Liver (tissue), 9 donors: ENCODE measurements around the gene SNAI1. TPM values are rescaled to one million over a fixed set of nuclear protein-coding genes. Genes with fewer than 3 reads are reported as not detected.

ENCODE experiments used
- DNase-seq: peaks from one replicate; pipeline ENCODE4 v3.0.0-alpha.2; 2017; ENCODE audit warnings: low spot score
- H3K27ac ChIP-seq, 2 donors: one replicate each; pipeline ENCODE4 v1.7.0; 2013; ENCODE audit warnings: inconsistent platforms in 2 of 2, low read length in 2 of 2, control low read depth in 1 of 2, low read depth in 1 of 2, mild to moderate bottlenecking in 1 of 2
- H3K27me3 ChIP-seq, 4 donors: one replicate each; pipeline versions ENCODE4 v1.6.1 to v1.7.0; 2013; ENCODE audit warnings: low read length in 3 of 4, inconsistent platforms in 1 of 4, mild to moderate bottlenecking in 1 of 4, moderate library complexity in 1 of 4; ENCODE audit not compliant: control insufficient read depth in 4 of 4, insufficient read depth in 4 of 4
- H3K36me3 ChIP-seq, 4 donors: one replicate each; pipeline versions ENCODE4 v1.6.1 to v1.7.0; 2013; ENCODE audit warnings: low read length in 3 of 4, mild to moderate bottlenecking in 3 of 4, low read depth in 1 of 4, moderate library complexity in 1 of 4; ENCODE audit not compliant: control insufficient read depth in 4 of 4, insufficient read depth in 3 of 4
- H3K4me1 ChIP-seq, 4 donors: one replicate each; pipeline versions ENCODE4 v1.6.1 to v1.7.0; 2013; ENCODE audit warnings: low read length in 3 of 4, mild to moderate bottlenecking in 3 of 4, moderate library complexity in 1 of 4; ENCODE audit not compliant: control insufficient read depth in 4 of 4, insufficient read depth in 4 of 4
- H3K4me3 ChIP-seq, 3 donors: one replicate each; pipeline versions ENCODE4 v1.6.1 to v1.7.0; 2013; ENCODE audit warnings: low read length in 3 of 3, control low read depth in 1 of 3, low read depth in 1 of 3, mild to moderate bottlenecking in 1 of 3
- H3K9ac ChIP-seq, 2 donors: one replicate each; pipeline ENCODE4 v1.7.0; 2013; ENCODE audit warnings: low read length in 2 of 2, mild to moderate bottlenecking in 2 of 2, moderate library complexity in 2 of 2, control low read depth in 1 of 2, low read depth in 1 of 2
- H3K9me3 ChIP-seq, 4 donors: one replicate each; pipeline versions ENCODE4 v1.6.1 to v1.7.0; 2013; ENCODE audit warnings: low read length in 3 of 4; ENCODE audit not compliant: control insufficient read depth in 4 of 4
- FOXA2 ChIP-seq: IDR thresholded peaks from 2 replicates; pipeline ENCODE4 v1.6.1; 2016; ENCODE audit warnings: antibody characterized with exemption
- HNF4G ChIP-seq: IDR thresholded peaks from 2 replicates; pipeline ENCODE4 v1.6.1; 2016; ENCODE audit warnings: antibody characterized with exemption
- JUND ChIP-seq, 2 donors: IDR thresholded peaks; 2 replicates each; pipeline ENCODE4 v1.6.1; 2016; ENCODE audit warnings: antibody characterized with exemption in 2 of 2
- NR2F2 ChIP-seq: IDR thresholded peaks from 2 replicates; pipeline ENCODE4 v1.6.1; 2016; ENCODE audit warnings: antibody characterized with exemption
- RAD21 ChIP-seq, 2 donors: IDR thresholded peaks; 2 replicates each; pipeline ENCODE4 v1.6.1; 2016; ENCODE audit warnings: antibody characterized with exemption in 2 of 2, mild to moderate bottlenecking in 2 of 2
- WGBS: extraction: QIAGEN DNeasy Blood & Tissue Kit; methylation state at CpG from one replicate; pipeline ENCODE4 v1.1.7; 2013; 5-methylcytosine and 5-hydroxymethylcytosine counted together
- polyA plus RNA-seq, 2 donors: library from polyadenylated mRNA; stranded (reverse) in 1 of 2; unstranded in 1 of 2; fragments of 200-250 nt in 1 of 2; fragments of >200 nt in 1 of 2; fragmentation: Nextera tagmentation in 1 of 2; extraction: Ambion mirVana in 1 of 2; gene quantifications; one replicate each; pipeline versions ENCODE4 v1.2.1 to v1.2.3, GENCODE V29; 2013 to 2015
- total RNA-seq, 2 donors: library from RNA; depleted of rRNA; stranded (reverse); fragments of >200 nt; gene quantifications; one replicate each; pipeline ENCODE4 v1.2.3, GENCODE V29; 2014
- TF ChIP-seq, protein P1 (sequence below): IDR thresholded peaks from 2 replicates; pipeline ENCODE4 v1.6.1; 2016; ENCODE audit warnings: antibody characterized with exemption, mild to moderate bottlenecking
- TF ChIP-seq, protein P2 (sequence below): fragments of 150-350 bp; IDR thresholded peaks from 2 replicates; pipeline ENCODE4 v1.5.1; 2017; ENCODE audit warnings: improper control_type of control experiment, low read depth, low read length; ENCODE audit not compliant: missing input control
- TF ChIP-seq, protein P3 (sequence below): IDR thresholded peaks from 2 replicates; pipeline ENCODE4 v1.6.1; 2016; ENCODE audit warnings: antibody characterized with exemption
- TF ChIP-seq, protein P4 (sequence below): IDR thresholded peaks from 2 replicates; pipeline ENCODE4 v1.6.1; 2016; ENCODE audit warnings: antibody characterized with exemption
- donor health status: healthy.
- donor health status: healthy.
- donor health status: healthy.
- donor health status: healthy.
- donor health status: healthy.

The SNAI1 gene
- total and polyA plus RNA-seq, 4 donors: 0.28 to 3.4 (median 0.60) TPM

DNA sequence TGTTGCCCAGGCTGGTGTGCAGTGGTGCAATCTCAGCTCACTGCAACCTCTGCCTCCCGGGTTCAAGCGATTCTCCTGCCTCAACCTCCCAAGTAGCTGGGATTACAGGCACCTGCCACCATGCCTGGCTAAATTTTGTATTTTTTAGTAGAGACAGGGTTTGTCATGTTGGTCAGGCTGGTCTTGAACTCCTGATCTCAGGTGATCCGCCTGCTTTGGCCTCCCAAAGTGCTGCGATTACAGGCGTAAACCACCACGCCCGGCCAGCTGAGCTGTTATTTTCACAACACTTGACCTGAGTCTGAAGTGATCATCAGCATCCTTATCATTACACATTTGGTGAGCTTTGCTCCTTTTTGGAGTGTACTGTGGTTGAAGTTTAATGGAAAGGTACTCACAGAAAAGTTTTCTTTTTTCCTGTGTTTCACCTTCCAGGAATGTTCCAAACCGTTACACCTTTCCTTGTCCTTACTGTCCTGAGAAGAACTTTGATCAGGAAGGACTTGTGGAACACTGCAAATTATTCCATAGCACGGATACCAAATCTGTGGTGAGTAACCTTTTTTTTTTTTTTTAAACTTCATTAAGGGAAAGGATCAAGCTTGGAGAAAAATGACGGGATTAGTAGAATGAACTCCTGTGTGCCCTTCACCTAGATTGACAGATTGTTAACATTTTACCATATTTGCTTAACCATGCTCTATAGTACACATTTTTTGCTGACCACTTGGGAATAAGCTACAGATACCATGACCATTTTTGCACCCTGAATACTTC, 36.9 kb upstream of the SNAI1 start (continued):
- TF ChIP-seq, protein P1, sequence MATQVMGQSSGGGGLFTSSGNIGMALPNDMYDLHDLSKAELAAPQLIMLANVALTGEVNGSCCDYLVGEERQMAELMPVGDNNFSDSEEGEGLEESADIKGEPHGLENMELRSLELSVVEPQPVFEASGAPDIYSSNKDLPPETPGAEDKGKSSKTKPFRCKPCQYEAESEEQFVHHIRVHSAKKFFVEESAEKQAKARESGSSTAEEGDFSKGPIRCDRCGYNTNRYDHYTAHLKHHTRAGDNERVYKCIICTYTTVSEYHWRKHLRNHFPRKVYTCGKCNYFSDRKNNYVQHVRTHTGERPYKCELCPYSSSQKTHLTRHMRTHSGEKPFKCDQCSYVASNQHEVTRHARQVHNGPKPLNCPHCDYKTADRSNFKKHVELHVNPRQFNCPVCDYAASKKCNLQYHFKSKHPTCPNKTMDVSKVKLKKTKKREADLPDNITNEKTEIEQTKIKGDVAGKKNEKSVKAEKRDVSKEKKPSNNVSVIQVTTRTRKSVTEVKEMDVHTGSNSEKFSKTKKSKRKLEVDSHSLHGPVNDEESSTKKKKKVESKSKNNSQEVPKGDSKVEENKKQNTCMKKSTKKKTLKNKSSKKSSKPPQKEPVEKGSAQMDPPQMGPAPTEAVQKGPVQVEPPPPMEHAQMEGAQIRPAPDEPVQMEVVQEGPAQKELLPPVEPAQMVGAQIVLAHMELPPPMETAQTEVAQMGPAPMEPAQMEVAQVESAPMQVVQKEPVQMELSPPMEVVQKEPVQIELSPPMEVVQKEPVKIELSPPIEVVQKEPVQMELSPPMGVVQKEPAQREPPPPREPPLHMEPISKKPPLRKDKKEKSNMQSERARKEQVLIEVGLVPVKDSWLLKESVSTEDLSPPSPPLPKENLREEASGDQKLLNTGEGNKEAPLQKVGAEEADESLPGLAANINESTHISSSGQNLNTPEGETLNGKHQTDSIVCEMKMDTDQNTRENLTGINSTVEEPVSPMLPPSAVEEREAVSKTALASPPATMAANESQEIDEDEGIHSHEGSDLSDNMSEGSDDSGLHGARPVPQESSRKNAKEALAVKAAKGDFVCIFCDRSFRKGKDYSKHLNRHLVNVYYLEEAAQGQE: no peak

DNA sequence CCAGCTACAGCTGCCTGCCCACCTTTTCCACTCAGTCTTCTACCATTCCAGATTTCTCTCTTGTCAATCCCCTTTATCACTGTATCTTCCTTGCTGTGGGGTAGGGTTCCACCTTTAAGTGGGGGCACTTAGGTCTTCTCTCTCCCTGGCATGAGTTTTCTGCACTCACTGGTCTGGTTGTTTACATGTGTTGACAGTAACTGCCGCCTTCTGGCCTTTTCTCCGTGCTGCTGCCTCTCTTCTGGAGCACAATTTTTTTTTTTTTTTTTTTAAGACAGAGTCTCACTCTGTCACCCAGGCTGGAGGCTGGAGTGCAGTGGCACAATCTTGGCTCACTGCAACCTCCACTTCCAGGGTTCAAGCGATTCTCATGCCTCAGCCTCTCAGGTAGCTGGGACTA, 34.6 kb upstream of the SNAI1 start:
- DNase-seq: no peak
- Histone ChIP-seq H3K9ac (no peak overlapping the region), H3K27me3 (no peaks in the 10 kb centered on the region), H3K9me3 (no peaks in the 10 kb centered on the region), H3K4me1 (no peaks in the 10 kb centered on the region), H3K4me3 (no peak overlapping the region), H3K27ac (no peak overlapping the region), H3K36me3 (peaks cover 10 to 77% (median 59%) of the 10 kb centered on the region in 4 donors)
- 79% methylated on average over 3 of the region's 3 CpGs for WGBS
- TF ChIP-seq FOXA2 (no peak), NR2F2 (no peak), RAD21 (IDR thresholded peaks at IDR 0.05) (no peak), JUND (IDR thresholded peaks at IDR 0.05) (no peak)
- TF ChIP-seq, protein P2, sequence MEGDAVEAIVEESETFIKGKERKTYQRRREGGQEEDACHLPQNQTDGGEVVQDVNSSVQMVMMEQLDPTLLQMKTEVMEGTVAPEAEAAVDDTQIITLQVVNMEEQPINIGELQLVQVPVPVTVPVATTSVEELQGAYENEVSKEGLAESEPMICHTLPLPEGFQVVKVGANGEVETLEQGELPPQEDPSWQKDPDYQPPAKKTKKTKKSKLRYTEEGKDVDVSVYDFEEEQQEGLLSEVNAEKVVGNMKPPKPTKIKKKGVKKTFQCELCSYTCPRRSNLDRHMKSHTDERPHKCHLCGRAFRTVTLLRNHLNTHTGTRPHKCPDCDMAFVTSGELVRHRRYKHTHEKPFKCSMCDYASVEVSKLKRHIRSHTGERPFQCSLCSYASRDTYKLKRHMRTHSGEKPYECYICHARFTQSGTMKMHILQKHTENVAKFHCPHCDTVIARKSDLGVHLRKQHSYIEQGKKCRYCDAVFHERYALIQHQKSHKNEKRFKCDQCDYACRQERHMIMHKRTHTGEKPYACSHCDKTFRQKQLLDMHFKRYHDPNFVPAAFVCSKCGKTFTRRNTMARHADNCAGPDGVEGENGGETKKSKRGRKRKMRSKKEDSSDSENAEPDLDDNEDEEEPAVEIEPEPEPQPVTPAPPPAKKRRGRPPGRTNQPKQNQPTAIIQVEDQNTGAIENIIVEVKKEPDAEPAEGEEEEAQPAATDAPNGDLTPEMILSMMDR: no peak
- TF ChIP-seq, protein P3, sequence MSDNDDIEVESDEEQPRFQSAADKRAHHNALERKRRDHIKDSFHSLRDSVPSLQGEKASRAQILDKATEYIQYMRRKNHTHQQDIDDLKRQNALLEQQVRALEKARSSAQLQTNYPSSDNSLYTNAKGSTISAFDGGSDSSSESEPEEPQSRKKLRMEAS: no peak
- TF ChIP-seq, protein P4, sequence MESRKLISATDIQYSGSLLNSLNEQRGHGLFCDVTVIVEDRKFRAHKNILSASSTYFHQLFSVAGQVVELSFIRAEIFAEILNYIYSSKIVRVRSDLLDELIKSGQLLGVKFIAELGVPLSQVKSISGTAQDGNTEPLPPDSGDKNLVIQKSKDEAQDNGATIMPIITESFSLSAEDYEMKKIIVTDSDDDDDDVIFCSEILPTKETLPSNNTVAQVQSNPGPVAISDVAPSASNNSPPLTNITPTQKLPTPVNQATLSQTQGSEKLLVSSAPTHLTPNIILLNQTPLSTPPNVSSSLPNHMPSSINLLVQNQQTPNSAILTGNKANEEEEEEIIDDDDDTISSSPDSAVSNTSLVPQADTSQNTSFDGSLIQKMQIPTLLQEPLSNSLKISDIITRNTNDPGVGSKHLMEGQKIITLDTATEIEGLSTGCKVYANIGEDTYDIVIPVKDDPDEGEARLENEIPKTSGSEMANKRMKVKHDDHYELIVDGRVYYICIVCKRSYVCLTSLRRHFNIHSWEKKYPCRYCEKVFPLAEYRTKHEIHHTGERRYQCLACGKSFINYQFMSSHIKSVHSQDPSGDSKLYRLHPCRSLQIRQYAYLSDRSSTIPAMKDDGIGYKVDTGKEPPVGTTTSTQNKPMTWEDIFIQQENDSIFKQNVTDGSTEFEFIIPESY: no peak

DNA sequence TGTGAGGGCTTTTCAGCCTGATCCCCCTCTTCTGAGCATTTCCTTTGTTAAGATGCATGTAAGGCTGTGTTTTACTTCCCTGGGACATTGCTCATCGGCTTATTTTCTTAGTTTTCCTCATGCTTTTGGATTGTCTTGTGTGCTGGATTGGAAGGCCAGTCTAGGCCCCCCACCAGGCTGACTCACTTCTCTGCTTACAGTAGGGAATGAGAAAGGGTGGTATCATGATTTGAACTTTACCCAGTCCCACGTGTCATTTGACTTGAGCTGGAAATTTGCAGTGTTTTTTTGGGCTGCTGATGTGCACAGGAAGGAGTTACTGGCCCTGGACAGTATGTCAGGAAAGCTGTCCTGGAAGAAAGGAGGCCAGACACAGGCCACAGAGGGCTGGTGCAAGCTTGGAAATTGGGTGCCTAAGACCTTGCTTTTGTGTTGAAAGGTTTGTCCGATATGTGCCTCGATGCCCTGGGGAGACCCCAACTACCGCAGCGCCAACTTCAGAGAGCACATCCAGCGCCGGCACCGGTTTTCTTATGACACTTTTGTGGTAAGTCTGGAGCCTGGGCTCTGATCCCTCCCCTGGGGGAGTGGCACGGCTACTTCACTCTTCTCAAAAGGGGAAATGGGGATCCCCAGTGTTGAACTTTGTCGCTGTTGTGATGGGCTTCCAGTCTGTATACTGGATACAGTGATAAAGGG, 33.8 kb upstream of the SNAI1 start:
- Histone ChIP-seq H3K27me3 (no peaks in the 10 kb centered on the region), H3K9me3 (no peaks in the 10 kb centered on the region), H3K36me3 (peaks cover 11 to 80% (median 65%) of the 10 kb centered on the region in 4 donors), H3K27ac (no peak overlapping the region), H3K4me3 (no peak overlapping the region), H3K9ac (no peak overlapping the region), H3K4me1 (no peaks in the 10 kb centered on the region)
- DNase-seq: no peak
- WGBS: 86% methylated on average over 11 of the region's 11 CpGs
- TF ChIP-seq, protein P3: no peak
- TF ChIP-seq HNF4G: no peak
